Muscle layer of colon (tissue), 2 donors: ENCODE measurements around the gene RAB4A.

ENCODE experiments used
- H3K27ac ChIP-seq: one replicate; pipeline ENCODE4 v1.7.0; 2013; ENCODE audit warnings: low read depth, mild to moderate bottlenecking, low read length, moderate library complexity
- H3K27me3 ChIP-seq, 2 donors: one replicate each; pipeline ENCODE4 v1.7.0; 2013; ENCODE audit warnings: low read length in 2 of 2, mild to moderate bottlenecking in 2 of 2; ENCODE audit not compliant: insufficient read depth in 2 of 2, control insufficient read depth in 1 of 2
- H3K36me3 ChIP-seq: one replicate; pipeline ENCODE4 v1.7.0; 2013; ENCODE audit warnings: mild to moderate bottlenecking, low read length; ENCODE audit not compliant: insufficient read depth
- H3K4me1 ChIP-seq: one replicate; pipeline ENCODE4 v1.7.0; 2013; ENCODE audit warnings: mild to moderate bottlenecking, low read length; ENCODE audit not compliant: insufficient read depth
- H3K4me3 ChIP-seq, 2 donors: one replicate each; pipeline ENCODE4 v1.7.0; 2013; ENCODE audit warnings: low read length in 2 of 2, low read depth in 1 of 2, mild to moderate bottlenecking in 1 of 2, moderate library complexity in 1 of 2
- H3K9ac ChIP-seq: one replicate; pipeline ENCODE4 v1.7.0; 2013; ENCODE audit warnings: low read length
- H3K9me3 ChIP-seq: one replicate; pipeline ENCODE4 v1.7.0; 2013; ENCODE audit warnings: mild to moderate bottlenecking, low read length
- donor health status: abdominal sarcoma.
- donor health status: Adenocarcinoma of cecum.

RAB4A gene

DNA sequence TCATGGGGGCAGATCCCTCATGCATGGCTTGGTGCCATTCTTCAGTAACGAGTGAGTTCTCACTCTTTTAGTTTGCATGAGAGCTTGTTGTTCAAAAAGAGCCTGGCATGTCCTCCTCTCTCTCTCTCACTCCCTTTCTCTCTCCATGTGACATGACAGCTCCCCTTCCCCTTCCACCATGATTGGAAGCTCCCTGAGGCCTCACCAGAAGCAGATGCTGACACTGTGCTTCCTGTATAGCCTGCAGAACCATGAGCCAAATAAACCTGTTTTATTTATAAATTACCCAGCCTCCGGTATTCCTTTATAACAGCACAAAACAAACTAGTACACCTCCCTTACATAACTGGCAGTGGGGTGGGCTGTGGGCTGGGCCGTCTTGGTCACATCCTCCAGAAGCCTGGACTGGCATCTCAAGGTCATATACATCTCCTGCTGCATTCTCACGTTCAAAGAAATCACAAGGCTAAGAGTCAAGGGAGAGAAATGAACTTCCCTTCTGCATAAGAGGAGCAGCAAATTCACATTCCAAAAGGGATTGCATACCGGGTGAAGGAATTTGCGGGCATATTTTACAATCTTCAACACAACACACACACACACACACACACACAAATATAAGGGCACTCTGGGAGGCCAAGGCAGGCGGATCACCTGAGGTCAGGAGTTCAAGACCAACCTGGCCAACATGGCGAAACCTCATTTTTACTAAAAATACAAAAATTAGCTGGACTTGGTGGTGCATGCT, 74.2 kb downstream of the RAB4A start:
- Histone ChIP-seq H3K9ac (no peak overlapping the region), H3K27ac (no peak overlapping the region), H3K9me3 (no peaks in the 10 kb centered on the region), H3K4me1 (peaks cover 7% of the 10 kb centered on the region), H3K36me3 (no peaks in the 10 kb centered on the region), H3K4me3 (no peak overlapping the region), H3K27me3 (peaks cover 0 to 7% of the 10 kb centered on the region in 2 donors)

DNA sequence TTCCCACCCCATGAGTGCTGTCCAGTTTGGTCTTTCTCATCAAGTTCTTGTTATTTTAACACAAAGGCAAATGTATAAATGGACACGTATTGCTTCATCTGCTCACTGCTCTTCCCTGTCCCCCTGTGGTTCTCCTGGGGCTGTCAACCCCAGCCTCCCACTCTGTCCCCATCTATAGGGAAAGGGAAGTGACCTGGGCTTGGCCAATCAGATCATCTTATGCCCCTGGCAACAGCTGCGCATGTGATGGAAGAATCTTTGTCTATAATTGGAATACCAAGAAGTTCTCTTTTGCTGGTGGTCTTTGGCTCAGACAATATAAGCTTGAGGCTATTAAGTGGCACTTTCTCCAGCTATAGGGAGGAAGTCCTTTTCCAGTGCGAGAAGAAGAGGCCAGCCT, 76.6 kb downstream of the RAB4A start:
- Histone ChIP-seq H3K36me3 (no peaks in the 10 kb centered on the region), H3K9ac (no peak overlapping the region), H3K9me3 (no peaks in the 10 kb centered on the region), H3K27me3 (peaks cover 0 to 7% of the 10 kb centered on the region in 2 donors), H3K27ac (no peak overlapping the region), H3K4me1 (no peaks in the 10 kb centered on the region), H3K4me3 (no peak overlapping the region)

DNA sequence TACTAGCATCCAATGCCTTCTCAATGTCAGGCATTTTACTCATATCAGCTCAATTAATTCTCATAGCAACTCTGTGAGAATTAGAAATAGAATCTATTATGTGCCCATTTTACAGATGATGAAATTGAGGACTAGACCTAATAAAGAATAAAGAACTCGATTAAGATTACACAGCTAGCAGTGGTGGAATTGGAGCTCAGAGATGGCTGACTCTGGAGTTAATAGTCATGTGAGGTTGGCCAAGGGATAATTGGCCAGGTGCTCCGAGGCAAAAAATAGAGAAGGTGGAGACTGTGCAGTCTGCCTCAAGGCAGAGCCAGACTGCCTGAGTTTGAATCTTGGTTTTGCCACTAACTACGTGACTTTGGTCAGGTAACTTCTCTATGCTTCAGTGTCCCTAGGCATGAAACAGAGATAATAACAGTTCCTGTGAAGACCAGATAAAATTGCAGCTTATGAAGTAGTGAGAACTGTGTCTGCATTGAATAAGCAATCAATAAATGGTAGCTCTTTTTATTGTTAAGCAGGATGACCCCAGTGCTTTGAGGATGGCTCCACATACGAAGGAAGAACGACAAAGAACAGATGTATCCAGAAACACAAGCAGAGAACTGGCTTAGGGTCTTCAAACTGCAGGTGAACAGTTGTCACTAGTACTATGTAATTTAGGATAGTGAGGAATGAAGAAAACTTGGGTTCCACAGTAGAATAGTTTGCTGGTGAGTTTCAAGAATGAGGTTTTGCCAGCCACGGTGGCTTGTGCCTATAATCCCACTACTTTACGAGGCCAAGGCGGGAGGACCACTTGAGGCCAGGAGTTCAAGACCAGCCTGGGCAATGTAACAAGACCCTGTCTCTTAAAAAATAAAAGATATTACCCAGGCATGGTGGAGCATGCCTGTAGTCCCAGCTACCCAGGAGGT, 78.8 kb downstream of the RAB4A start:
- no peak overlapping the region for H3K4me3 ChIP-seq
- peaks cover 0 to 7% of the 10 kb centered on the region in 2 donors for H3K27me3 ChIP-seq
- H3K36me3 ChIP-seq, result no peaks in the 10 kb centered on the region
- no peak overlapping the region for H3K27ac ChIP-seq
- H3K9ac ChIP-seq, result no peak overlapping the region
- H3K9me3 ChIP-seq, result peaks cover 5% of the 10 kb centered on the region
- H3K4me1 ChIP-seq, result no peaks in the 10 kb centered on the region

DNA sequence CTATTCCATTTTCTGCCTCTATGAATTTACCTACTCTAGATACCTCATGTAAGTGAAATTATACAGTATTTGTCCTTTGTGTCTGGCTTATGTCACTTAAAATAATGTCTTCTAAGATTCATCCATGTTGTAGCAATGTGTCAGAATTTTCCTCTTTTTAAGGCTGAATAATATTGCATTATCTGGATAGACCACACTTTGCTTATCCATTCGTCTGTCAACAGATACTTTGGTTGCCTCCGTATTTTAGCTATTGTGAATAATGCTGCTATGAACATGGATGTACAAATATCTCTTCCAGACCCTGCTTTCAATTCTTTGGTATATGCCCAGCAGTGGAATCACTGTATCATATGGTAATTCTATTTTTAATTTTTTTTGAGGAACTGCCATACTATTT, 82.1 kb downstream of the RAB4A start:
- Histone ChIP-seq H3K27me3 (no peaks in the 10 kb centered on the region), H3K4me1 (no peaks in the 10 kb centered on the region), H3K9me3 (peaks cover 5% of the 10 kb centered on the region), H3K9ac (no peak overlapping the region), H3K4me3 (no peak overlapping the region), H3K27ac (no peak overlapping the region), H3K36me3 (no peaks in the 10 kb centered on the region)

DNA sequence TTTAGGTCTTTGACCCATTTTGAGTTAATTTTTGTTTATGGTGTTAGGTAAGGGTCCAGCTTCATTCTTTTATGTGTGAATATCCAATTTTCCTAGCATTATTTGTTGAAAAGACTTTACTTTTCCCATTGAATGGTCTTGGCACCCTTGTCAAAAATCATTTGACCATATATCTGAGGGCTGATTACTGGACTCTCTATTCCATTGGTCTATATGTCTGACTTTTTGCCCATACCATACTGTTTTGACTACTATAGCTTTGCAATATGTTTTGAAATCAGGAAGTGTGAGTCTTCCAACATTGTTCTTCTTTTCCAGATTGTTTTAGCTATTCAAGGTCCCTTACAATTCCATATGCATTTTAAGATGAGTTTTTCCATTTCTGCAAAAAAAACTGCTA, 83.3 kb downstream of the RAB4A start:
- Histone ChIP-seq H3K27me3 (no peaks in the 10 kb centered on the region), H3K9me3 (peaks cover 5% of the 10 kb centered on the region), H3K36me3 (no peaks in the 10 kb centered on the region), H3K9ac (no peak overlapping the region), H3K4me1 (no peaks in the 10 kb centered on the region), H3K27ac (no peak overlapping the region), H3K4me3 (no peak overlapping the region)
